H4 (cell line): ENCODE results near the gene DYTN. TPM values are rescaled to one million over a fixed set of nuclear protein-coding genes. Genes with fewer than 3 reads are reported as not detected.

Source experiments
- DNase-seq: peaks from one replicate; pipeline ENCODE4 v3.0.0-alpha.2; 2015; ENCODE audit warnings: low spot score
- total RNA-seq: library from RNA; depleted of rRNA; stranded (reverse); fragments of >200 nt; shearing (Covaris generic); gene quantifications from 2 replicates; pipeline ENCODE4 v1.2.3, GENCODE V29; 2014; rRNA removed

Gene DYTN
- total RNA-seq, 1 experiment from 2014 or later, result not detected

DNA sequence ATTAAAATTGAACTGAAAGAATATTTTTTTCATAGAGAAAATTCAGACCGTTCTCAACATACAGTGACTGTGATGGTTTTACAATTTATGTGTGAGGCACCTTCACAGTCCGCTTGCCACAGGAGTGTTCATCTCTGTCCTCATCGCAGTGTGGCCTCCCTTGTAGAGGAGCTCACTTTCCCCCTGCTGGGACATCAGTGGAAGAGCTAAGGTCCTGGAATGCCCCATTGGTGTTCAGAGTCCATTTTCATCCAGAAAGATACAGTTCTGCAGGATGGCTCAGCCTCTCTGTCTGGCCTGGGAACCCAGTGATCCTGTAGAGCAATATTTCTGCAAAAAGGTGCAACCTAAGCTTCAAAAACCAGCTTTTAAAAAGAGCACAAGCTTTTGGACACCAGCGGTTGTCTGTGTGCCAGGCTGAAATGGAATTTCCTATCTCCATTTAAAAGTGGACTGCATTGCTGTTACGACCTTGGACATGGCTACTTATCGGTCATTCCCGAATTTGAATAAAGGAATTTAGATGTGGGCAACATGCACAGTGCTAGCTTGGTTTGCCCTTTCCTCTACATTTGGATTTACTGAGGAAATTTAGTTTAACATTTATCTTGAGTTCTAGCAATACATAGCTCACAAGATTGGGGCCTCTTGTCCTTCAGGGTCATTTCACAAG is 102.6 kb downstream of the DYTN start:
- DNase-seq, result peak; percentile 14

DNA sequence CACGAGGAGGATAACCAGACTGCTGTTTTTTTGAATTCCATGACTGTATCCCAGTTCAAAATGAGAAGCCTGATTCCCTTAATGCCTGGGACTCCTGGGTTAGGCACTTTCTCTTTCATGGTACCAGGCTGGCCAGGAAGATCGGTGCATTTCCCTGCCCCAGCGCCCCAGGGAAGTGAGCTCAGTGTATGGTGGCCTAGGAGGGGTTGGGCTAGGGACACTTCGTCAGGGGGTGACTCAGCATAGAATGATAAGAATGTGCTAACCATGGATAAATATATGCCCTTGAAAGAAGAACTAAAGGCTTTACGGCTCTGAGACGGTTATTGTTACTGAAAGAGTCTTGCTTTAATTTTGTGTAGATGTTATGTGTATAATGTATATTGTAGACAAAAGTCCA is 103.4 kb downstream of the DYTN start:
- peak; percentile 87 for DNase-seq

- DNase-seq, result no peak
Observed at GRCh38 chr2:206611736-206612135, 106.5 kb downstream of the DYTN start.

DNA sequence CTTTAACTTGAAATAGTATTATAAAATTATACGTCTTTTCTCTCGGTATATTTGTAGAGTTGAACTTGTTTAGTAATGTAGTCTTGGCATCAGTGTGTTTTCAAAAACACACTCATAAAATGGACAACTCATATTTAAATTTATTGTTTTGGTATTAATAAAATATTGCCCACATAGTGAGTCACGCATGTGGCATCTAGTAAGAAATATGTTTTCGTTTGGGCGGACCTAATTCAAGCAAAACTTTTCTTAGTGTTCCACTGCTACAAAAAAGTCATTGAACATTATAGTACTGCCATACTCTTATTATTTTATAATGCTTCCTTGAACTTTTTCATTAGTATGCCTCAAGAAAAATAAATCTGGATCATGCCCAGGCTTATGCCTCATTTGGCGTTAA is 107.0 kb downstream of the DYTN start:
- no peak for DNase-seq

DNA sequence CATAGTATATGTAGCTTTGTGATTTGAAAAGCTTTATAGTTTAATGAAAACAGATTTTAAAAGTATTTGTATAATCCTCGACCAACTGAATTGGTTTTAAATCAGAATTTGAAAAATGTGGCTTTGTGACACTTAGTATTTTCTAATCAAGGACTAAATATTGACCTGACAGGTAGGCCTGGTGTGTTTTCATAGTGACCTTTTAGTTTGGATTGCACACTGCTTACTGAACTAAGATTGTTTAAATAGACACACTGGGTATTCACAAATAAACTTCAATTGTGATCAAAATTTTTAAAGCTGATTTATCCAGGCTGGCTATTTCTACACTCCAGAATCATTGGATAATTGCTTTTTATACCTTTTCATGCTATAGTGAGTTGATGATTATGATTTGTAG is 107.7 kb downstream of the DYTN start:
- DNase-seq, result no peak

DNA sequence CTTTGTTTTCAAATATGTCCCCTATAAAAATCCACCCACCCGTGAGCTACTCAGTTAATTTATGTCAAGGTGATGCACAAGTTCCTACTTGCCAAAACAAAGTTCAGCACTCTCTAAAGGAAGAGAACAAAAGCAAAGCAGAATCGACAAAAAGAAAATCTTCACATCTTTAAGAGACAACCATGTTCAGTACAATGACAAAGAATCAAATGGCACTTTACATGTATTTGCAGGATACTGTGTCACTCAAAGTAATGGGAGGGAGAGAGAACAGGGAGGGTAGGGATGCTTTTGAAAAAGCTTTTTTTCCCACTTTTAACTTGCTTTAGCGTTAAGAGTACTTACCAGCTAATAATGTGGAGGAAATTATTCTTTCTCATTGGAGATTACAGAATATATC is 115.0 kb downstream of the DYTN start:
- no peak for DNase-seq

Other genes starting within 250 kb of the DYTN start
- not detected in 2 replicates for gene FAM237A, start 75.9 kb downstream of the DYTN start, total RNA-seq
- gene MDH1B, start 46.9 kb upstream of the DYTN start, total RNA-seq, result 2.6 and 8.7 TPM in 2 replicates
- 40.1 and 43.0 TPM in 2 replicates for gene FASTKD2, start 47.2 kb upstream of the DYTN start, total RNA-seq
- 0.39 TPM in 1 of 2 replicates, not detected in the other for gene CPO, start 221.1 kb upstream of the DYTN start, total RNA-seq